ENCODE data around the gene FKBP5. TPM values are rescaled to one million over a fixed set of nuclear protein-coding genes. Genes with fewer than 3 reads are reported as not detected.

FKBP5 gene
- total RNA-seq, 1 experiment from 2014 or later, result 28.3 TPM

DNA sequence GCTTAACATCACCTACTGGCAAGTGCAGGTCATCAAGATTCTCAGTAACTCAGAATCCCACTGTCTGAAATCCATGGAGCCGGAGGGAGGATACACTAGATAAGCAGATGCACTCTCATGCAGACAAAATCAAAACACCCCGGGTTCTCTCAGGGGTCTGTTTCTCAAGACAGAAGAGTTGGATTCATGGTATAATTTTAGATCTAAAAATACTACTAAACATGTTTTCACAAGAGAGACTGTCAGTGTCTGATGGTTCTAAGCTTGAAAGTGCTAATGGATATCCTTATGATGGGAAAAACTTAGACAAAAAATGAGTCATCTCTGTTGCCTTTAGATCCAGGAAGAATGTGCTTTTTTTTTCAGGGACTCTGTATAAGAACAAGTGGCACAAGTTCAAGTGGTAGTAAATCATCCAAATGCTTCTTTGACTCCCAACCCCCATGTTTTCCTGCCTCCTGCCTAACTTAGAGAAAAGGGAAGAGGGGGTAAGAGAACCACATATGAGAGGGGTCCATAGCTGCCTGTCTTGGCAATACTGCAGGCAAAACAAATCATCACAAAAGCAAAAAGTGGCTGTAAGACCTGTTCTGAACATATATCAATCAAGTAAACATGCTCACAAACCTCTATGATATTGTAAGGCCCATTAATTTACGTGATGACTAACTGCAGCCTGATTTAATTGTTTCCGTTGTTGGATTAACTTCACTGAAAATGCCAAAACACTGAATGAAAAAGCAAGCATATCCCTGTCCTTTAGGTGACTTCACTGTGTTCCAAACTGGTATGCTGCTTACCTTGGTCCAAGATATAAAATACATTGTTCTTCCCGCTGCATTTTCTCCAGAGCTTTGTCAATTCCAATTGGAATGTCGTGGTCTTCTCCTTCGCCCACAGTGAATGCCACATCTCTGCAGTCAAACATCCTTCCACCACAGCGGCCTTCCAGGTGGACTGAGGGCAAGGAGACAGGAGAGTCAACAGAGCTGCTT is 92.0 kb downstream of the FKBP5 start:
- H3K4me3 ChIP-seq (ENCODE audit: low read length), result no peak overlapping the region
- no peaks in the 10 kb centered on the region for H3K27me3 ChIP-seq (ENCODE audit: low read length)
- H3K4me1 ChIP-seq (ENCODE audit: low read length), result peaks cover 10% of the 10 kb centered on the region
- no peak overlapping the region for H2AFZ ChIP-seq (ENCODE audit: low read length)
- no peaks in the 10 kb centered on the region for H3K9me2 ChIP-seq (replicated peaks; ENCODE audit: insufficient read depth, low read length)
- H3K36me3 ChIP-seq (ENCODE audit: insufficient read depth, low read length), result peaks cover 8% of the 10 kb centered on the region; the same call in 1 of the 2 replicates
- H3K4me2 ChIP-seq (ENCODE audit: low read depth, low read length, poor library complexity, severe bottlenecking), result no peak overlapping the region
- no peaks in the 10 kb centered on the region for H3K9me3 ChIP-seq (ENCODE audit: low read length)
- H4K20me1 ChIP-seq (ENCODE audit: insufficient read depth, low read depth, low read length), result no peaks in the 10 kb centered on the region
- peaks cover 37% of the 10 kb centered on the region for H3K79me2 ChIP-seq (ENCODE audit: low read length)
- no peak for DNase-seq
- H3K9ac ChIP-seq (ENCODE audit: low read length), result no peak overlapping the region
- H3K27ac ChIP-seq (ENCODE audit: low read length), result no peak overlapping the region

DNA sequence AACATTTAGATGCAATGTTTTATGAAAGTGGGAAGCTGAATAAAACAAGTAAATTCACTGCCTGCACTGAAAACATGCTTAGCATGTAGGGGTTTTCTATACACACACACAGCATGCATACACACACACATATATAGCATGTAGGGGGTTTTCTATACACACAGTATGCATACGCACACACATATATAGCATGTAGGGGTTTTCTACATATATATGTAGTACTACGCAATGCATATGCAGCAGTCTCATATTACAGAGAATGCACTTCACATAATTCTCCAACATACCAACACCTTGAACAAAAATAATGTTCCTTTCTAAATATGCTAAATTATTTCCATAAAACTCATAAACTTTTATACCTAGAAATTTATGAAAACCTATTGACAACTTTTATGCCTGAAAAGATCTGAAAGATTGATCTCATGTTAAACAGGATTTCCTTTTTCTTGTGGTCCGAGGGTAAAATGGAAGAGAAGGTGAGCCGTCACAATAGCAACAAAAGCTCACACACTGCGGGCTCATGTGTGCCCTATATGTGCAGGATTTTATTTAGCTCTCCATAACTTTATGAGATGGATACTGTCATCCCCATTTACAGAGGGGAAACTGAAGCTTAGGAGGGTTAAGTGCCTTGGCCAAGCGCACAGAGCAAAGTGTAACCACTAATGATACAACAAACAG is 94.1 kb downstream of the FKBP5 start:
- H3K9ac ChIP-seq (ENCODE audit: low read length), result no peak overlapping the region
- no peaks in the 10 kb centered on the region for H3K9me3 ChIP-seq (ENCODE audit: low read length)
- no peak overlapping the region for H2AFZ ChIP-seq (ENCODE audit: low read length)
- H3K27ac ChIP-seq (ENCODE audit: low read length), result no peak overlapping the region
- H3K36me3 ChIP-seq (ENCODE audit: insufficient read depth, low read length), result peaks cover 8% of the 10 kb centered on the region; the same call in 1 of the 2 replicates
- H3K4me1 ChIP-seq (ENCODE audit: low read length), result no peaks in the 10 kb centered on the region
- no peaks in the 10 kb centered on the region for H4K20me1 ChIP-seq (ENCODE audit: insufficient read depth, low read depth, low read length)
- no peaks in the 10 kb centered on the region for H3K9me2 ChIP-seq (replicated peaks; ENCODE audit: insufficient read depth, low read length)
- no peaks in the 10 kb centered on the region for H3K27me3 ChIP-seq (ENCODE audit: low read length)
- H3K4me2 ChIP-seq (ENCODE audit: low read depth, low read length, poor library complexity, severe bottlenecking), result no peak overlapping the region
- no peak overlapping the region for H3K4me3 ChIP-seq (ENCODE audit: low read length)
- no peak for DNase-seq
- peaks cover 29% of the 10 kb centered on the region for H3K79me2 ChIP-seq (ENCODE audit: low read length)

DNA sequence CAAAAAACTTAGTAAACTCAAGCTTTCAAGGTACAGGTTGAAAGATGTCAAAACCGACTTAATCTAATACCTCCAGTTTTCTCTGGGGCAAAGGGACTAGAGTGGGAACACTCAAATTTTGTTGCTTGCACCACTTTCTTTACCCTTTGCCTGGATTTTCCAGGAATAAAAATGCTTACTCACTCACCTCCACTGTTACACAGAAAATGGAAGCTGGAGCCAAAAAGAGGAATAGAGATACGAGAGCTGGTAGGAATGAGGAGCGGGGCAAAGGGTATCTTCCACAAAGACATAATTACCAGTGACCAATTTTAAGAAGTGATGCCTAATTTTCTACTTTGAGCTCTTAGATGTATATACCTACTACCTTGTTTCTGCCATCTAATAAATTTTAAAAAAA is 96.5 kb downstream of the FKBP5 start:
- H4K20me1 ChIP-seq (ENCODE audit: insufficient read depth, low read depth, low read length), result no peaks in the 10 kb centered on the region
- H3K27me3 ChIP-seq (ENCODE audit: low read length), result no peaks in the 10 kb centered on the region
- no peak overlapping the region for H3K4me2 ChIP-seq (ENCODE audit: low read depth, low read length, poor library complexity, severe bottlenecking)
- H3K9ac ChIP-seq (ENCODE audit: low read length), result no peak overlapping the region
- DNase-seq, result no peak
- peaks cover 9% of the 10 kb centered on the region; the same call in 1 of the 2 replicates for H3K36me3 ChIP-seq (ENCODE audit: insufficient read depth, low read length)
- peaks cover 25% of the 10 kb centered on the region for H3K79me2 ChIP-seq (ENCODE audit: low read length)
- H2AFZ ChIP-seq (ENCODE audit: low read length), result no peak overlapping the region
- H3K27ac ChIP-seq (ENCODE audit: low read length), result no peak overlapping the region
- H3K9me3 ChIP-seq (ENCODE audit: low read length), result no peaks in the 10 kb centered on the region
- H3K4me3 ChIP-seq (ENCODE audit: low read length), result no peak overlapping the region
- H3K4me1 ChIP-seq (ENCODE audit: low read length), result peaks cover 1% of the 10 kb centered on the region; the same call in 1 of the 2 replicates
- H3K9me2 ChIP-seq (replicated peaks; ENCODE audit: insufficient read depth, low read length), result no peaks in the 10 kb centered on the region

DNA sequence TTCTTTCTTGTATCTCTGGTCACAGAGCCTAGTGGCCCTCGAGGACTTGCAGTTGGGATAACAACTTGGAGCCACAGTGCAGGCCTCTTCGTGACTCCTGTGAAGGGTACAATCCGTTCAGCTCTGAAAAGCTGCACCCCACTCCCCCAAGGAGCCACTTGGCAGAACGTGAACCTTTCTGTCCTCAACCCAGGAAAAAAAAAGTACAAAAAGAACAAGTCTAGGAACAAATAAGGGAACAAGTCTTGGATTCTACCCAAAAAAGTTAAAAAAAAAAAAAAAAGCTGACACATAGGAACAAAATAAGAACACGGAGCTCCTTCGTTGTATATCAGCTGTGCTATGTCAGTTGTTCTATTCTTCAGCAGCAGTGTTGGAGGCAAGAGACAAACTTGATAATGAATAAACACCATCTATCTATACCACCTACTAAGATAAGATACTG is 98.1 kb downstream of the FKBP5 start:
- H3K4me3 ChIP-seq (ENCODE audit: low read length), result no peak overlapping the region
- no peak overlapping the region for H3K27ac ChIP-seq (ENCODE audit: low read length)
- H2AFZ ChIP-seq (ENCODE audit: low read length), result no peak overlapping the region
- no peaks in the 10 kb centered on the region for H4K20me1 ChIP-seq (ENCODE audit: insufficient read depth, low read depth, low read length)
- H3K9me2 ChIP-seq (replicated peaks; ENCODE audit: insufficient read depth, low read length), result no peaks in the 10 kb centered on the region
- no peaks in the 10 kb centered on the region for H3K9me3 ChIP-seq (ENCODE audit: low read length)
- H3K9ac ChIP-seq (ENCODE audit: low read length), result no peak overlapping the region
- no peak overlapping the region for H3K4me2 ChIP-seq (ENCODE audit: low read depth, low read length, poor library complexity, severe bottlenecking)
- H3K79me2 ChIP-seq (ENCODE audit: low read length), result peaks cover 21% of the 10 kb centered on the region
- H3K4me1 ChIP-seq (ENCODE audit: low read length), result peaks cover 4% of the 10 kb centered on the region; the same call in 1 of the 2 replicates
- no peaks in the 10 kb centered on the region for H3K27me3 ChIP-seq (ENCODE audit: low read length)
- H3K36me3 ChIP-seq (ENCODE audit: insufficient read depth, low read length), result peaks cover 15% of the 10 kb centered on the region; the same call in 1 of the 2 replicates
- DNase-seq, result no peak

DNA sequence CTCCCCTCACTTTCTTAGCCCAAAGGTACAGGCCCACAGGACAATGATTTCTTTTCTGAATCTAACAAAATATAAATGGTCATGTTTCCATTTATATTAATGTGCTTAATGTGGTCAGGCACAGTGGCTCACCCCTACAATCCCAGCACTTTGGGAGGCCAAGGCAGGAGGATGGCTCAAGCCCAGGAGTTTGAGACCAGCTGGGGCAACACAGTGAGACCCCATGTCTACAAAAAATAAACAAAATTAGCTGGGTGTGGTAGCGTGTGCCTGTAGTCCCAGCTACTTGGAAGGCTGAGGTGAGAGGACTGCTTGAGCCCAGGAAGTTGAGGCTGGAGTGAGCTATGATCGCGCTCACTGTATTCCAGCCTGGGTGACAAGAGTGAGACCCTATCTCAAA is 98.8 kb downstream of the FKBP5 start:
- no peak overlapping the region for H3K4me2 ChIP-seq (ENCODE audit: low read depth, low read length, poor library complexity, severe bottlenecking)
- H3K27ac ChIP-seq (ENCODE audit: low read length), result no peak overlapping the region
- H3K79me2 ChIP-seq (ENCODE audit: low read length), result peaks cover 18% of the 10 kb centered on the region
- DNase-seq, result no peak
- no peaks in the 10 kb centered on the region for H3K9me3 ChIP-seq (ENCODE audit: low read length)
- H3K36me3 ChIP-seq (ENCODE audit: insufficient read depth, low read length), result peaks cover 15% of the 10 kb centered on the region; the same call in 1 of the 2 replicates
- no peak overlapping the region for H2AFZ ChIP-seq (ENCODE audit: low read length)
- no peaks in the 10 kb centered on the region for H4K20me1 ChIP-seq (ENCODE audit: insufficient read depth, low read depth, low read length)
- no peaks in the 10 kb centered on the region for H3K27me3 ChIP-seq (ENCODE audit: low read length)
- H3K9me2 ChIP-seq (replicated peaks; ENCODE audit: insufficient read depth, low read length), result no peaks in the 10 kb centered on the region
- H3K4me1 ChIP-seq (ENCODE audit: low read length), result peaks cover 4% of the 10 kb centered on the region; the same call in 1 of the 2 replicates
- H3K9ac ChIP-seq (ENCODE audit: low read length), result no peak overlapping the region
- H3K4me3 ChIP-seq (ENCODE audit: low read length), result no peak overlapping the region

DNA sequence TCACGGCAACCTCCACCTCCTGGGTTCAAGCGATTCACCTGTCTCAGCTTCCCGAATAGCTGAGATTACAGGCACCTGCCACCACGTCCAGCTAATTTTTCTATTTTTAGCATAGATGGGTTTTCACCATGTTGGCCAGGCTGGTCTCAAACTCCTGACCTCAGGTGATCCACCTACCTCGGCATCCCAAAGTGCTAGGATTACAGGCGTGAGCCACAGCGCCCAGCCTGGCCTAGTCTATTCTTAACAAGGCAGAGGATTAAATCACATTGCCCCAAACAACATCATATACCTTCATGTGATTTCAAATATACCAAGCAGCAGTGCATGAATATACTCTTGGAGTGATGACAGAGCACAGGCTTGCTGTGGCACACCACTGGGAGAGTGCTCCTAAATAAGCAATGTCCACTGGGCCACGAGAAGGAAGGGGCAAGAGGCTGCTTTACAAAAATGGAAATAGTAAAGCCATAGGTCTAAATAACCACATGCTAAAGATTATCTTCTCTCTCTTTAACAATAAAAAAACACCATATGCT is 99.4 kb downstream of the FKBP5 start:
- no peak for DNase-seq
- no peak overlapping the region for H3K27ac ChIP-seq (ENCODE audit: low read length)
- H3K4me3 ChIP-seq (ENCODE audit: low read length), result no peak overlapping the region
- H3K79me2 ChIP-seq (ENCODE audit: low read length), result peaks cover 12% of the 10 kb centered on the region
- H2AFZ ChIP-seq (ENCODE audit: low read length), result no peak overlapping the region
- H3K9me3 ChIP-seq (ENCODE audit: low read length), result no peaks in the 10 kb centered on the region
- no peak overlapping the region for H3K4me2 ChIP-seq (ENCODE audit: low read depth, low read length, poor library complexity, severe bottlenecking)
- H3K27me3 ChIP-seq (ENCODE audit: low read length), result no peaks in the 10 kb centered on the region
- H3K36me3 ChIP-seq (ENCODE audit: insufficient read depth, low read length), result peaks cover 9% of the 10 kb centered on the region; the same call in 1 of the 2 replicates
- no peaks in the 10 kb centered on the region for H4K20me1 ChIP-seq (ENCODE audit: insufficient read depth, low read depth, low read length)
- H3K9me2 ChIP-seq (replicated peaks; ENCODE audit: insufficient read depth, low read length), result no peaks in the 10 kb centered on the region
- no peak overlapping the region for H3K9ac ChIP-seq (ENCODE audit: low read length)
- peaks cover 10% of the 10 kb centered on the region for H3K4me1 ChIP-seq (ENCODE audit: low read length)

DNA sequence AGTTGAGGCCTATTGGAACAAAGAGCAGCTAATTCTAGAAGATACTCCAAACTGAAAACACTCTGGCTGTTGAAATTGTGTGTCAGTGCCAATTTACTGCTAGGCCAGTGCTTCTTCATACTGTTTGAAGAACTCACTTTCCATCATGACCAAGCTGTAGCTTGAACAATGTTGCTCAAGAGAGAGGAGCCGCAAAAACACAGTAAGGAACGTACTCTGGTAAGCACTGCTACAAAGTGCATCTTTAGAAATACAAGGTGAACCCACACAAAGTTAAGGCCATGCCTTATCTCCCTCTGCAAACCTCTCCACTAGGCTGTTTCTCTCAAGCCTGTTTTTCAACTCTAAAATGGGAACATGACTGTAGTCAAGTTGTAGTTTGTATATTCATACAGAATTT is 101.5 kb downstream of the FKBP5 start:
- no peaks in the 10 kb centered on the region for H3K27me3 ChIP-seq (ENCODE audit: low read length)
- H3K36me3 ChIP-seq (ENCODE audit: insufficient read depth, low read length), result peaks cover 7% of the 10 kb centered on the region; the same call in 1 of the 2 replicates
- no peak for DNase-seq
- no peaks in the 10 kb centered on the region for H3K9me3 ChIP-seq (ENCODE audit: low read length)
- no peak overlapping the region for H3K27ac ChIP-seq (ENCODE audit: low read length)
- H4K20me1 ChIP-seq (ENCODE audit: insufficient read depth, low read depth, low read length), result no peaks in the 10 kb centered on the region
- no peak overlapping the region for H2AFZ ChIP-seq (ENCODE audit: low read length)
- no peak overlapping the region for H3K9ac ChIP-seq (ENCODE audit: low read length)
- H3K4me3 ChIP-seq (ENCODE audit: low read length), result no peak overlapping the region
- H3K9me2 ChIP-seq (replicated peaks; ENCODE audit: insufficient read depth, low read length), result no peaks in the 10 kb centered on the region
- H3K79me2 ChIP-seq (ENCODE audit: low read length), result peaks cover 11% of the 10 kb centered on the region; the same call in 1 of the 2 replicates
- peaks cover 17% of the 10 kb centered on the region for H3K4me1 ChIP-seq (ENCODE audit: low read length)
- H3K4me2 ChIP-seq (ENCODE audit: low read depth, low read length, poor library complexity, severe bottlenecking), result no peak overlapping the region

All from Karpas-422 (cell line).